A673 (cell line): ENCODE data around the gene ABCA7. TPM values are rescaled to one million over a fixed set of nuclear protein-coding genes. Genes with fewer than 3 reads are reported as not detected.

ENCODE experiments used
- BruUV-seq: library from RNA; stranded (reverse); fragments of 400-500 nt; replicated peaks from 2 replicates; lab custom pipeline; 2021; lab: Mats Ljungman, UMichigan
- CTCF ChIA-PET: fragments of 300-600 bp; sonication (Branson Sonifier 250); formaldehyde crosslinking; loops from one replicate; lab custom pipeline; 2022; ENCODE audit warnings: antibody characterized with exemption; lab: Charles Lee
- POLR2A ChIA-PET: fragments of 300-600 bp; sonication (Branson Sonifier 250); formaldehyde crosslinking; loops from one replicate; lab custom pipeline; 2022; ENCODE audit warnings: antibody characterized with exemption; ENCODE audit not compliant: low non-redundant PET; lab: Charles Lee
- DNase-seq: peaks from one replicate; pipeline ENCODE4 v3.0.0-alpha.2; 2015; ENCODE audit warnings: low spot score
- H3K27ac ChIP-seq: fragments of 200-600 bp; sonication (generic); 2 replicates; pipeline ENCODE4 v1.5.1; 2016; ENCODE audit warnings: mixed run types, low read depth, mild to moderate bottlenecking, mixed read lengths, antibody characterized with exemption, low read length; ENCODE audit not compliant: poor library complexity, severe bottlenecking
- H3K27me3 ChIP-seq: fragments of 200-600 bp; sonication (generic); replicated peaks from 2 replicates; pipeline ENCODE4 v1.6.1; 2017; ENCODE audit warnings: mixed run types, low read depth, mild to moderate bottlenecking, mixed read lengths, antibody characterized with exemption, low read length; ENCODE audit not compliant: insufficient read depth, poor library complexity
- H3K36me3 ChIP-seq: fragments of 200-600 bp; sonication (generic); 2 replicates; pipeline ENCODE4 v1.6.1; 2016; ENCODE audit warnings: mixed run types, mild to moderate bottlenecking, mixed read lengths, antibody characterized with exemption, low read length; ENCODE audit not compliant: insufficient read depth, poor library complexity, severe bottlenecking
- H3K4me1 ChIP-seq: fragments of 200-600 bp; sonication (generic); 2 replicates; pipeline ENCODE4 v1.6.1; 2017; ENCODE audit warnings: mixed run types, mild to moderate bottlenecking, mixed read lengths, antibody characterized with exemption, low read length; ENCODE audit not compliant: insufficient read depth, poor library complexity, severe bottlenecking
- H3K4me3 ChIP-seq: fragments of 200-600 bp; sonication (generic); 2 replicates; pipeline ENCODE4 v1.5.1; 2016; ENCODE audit warnings: low read depth, mixed run types, mild to moderate bottlenecking, mixed read lengths, low read length; ENCODE audit not compliant: poor library complexity, severe bottlenecking
- H3K9me3 ChIP-seq: fragments of 200-600 bp; sonication (generic); 2 replicates; pipeline ENCODE4 v1.6.1; 2016; ENCODE audit warnings: mixed run types, low read depth, mild to moderate bottlenecking, mixed read lengths, antibody characterized with exemption, low read length; ENCODE audit not compliant: poor library complexity, severe bottlenecking
- CTCF ChIP-seq: fragments of 300-800, 200-600 bp; sonication (generic); conservative IDR thresholded peaks from 2 replicates; pipeline ENCODE4 v1.5.1; 2017; ENCODE audit warnings: low read depth, mild to moderate bottlenecking, antibody characterized with exemption, low read length, moderate library complexity, mixed read lengths
- EZH2 ChIP-seq: fragments of 200-600 bp; sonication (generic); IDR thresholded peaks from 2 replicates; pipeline ENCODE4 v1.6.1; 2017; ENCODE audit warnings: borderline replicate concordance, low read depth, mild to moderate bottlenecking, mixed read lengths, antibody characterized with exemption, low read length; ENCODE audit not compliant: poor library complexity, severe bottlenecking
- intact Hi-C: fragments of 100-400 bp; cut with micrococcal nuclease; formaldehyde crosslinking; loops from one replicate; pipeline ENCODE4 v1.10.0; 2022; ENCODE audit not compliant: unreplicated experiment
- total RNA-seq: library from RNA; stranded (reverse); gene quantifications from 2 replicates; pipeline ENCODE4 v1.2.3, GENCODE V29; 2021

Gene ABCA7
- total RNA-seq, 1 experiment from 2014 or later = 12.0 TPM

- Histone ChIP-seq H3K27me3 (peaks cover 7% of the 10 kb centered on the region), H3K4me1 (peaks cover 22% of the 10 kb centered on the region), H3K4me3 (no peak overlapping the region), H3K27ac (no peak overlapping the region), H3K9me3 (no peaks in the 10 kb centered on the region), H3K36me3 (no peaks in the 10 kb centered on the region)
- no TSS peak for BruUV-seq
- TF ChIP-seq CTCF (no peak), EZH2 (no peak)
- ChIA-PET CTCF (no interaction called here), POLR2A (interaction anchor here (0.6 kb wide), 2 partner anchors 17 to 200 kb away, joined by 3 to 16 read pairs; no protein-coding TSS in a partner anchor)
- intact Hi-C loops = no loop called here
- DNase-seq = no peak
Measured at GRCh38 chr19:1072371-1073015, 32.6 kb downstream of the ABCA7 start.

GRCh38 chr19:1073063-1073955, 33.4 kb downstream of the ABCA7 start:
- H3K27me3 ChIP-seq = peaks cover 7% of the 10 kb centered on the region
- no peaks in the 10 kb centered on the region for H3K36me3 ChIP-seq
- TF ChIP-seq CTCF (no peak), EZH2 (no peak)
- no peaks in the 10 kb centered on the region for H3K9me3 ChIP-seq
- BruUV-seq = no TSS peak
- no peak overlapping the region for H3K4me3 ChIP-seq
- intact Hi-C loops = no loop called here
- H3K27ac ChIP-seq = no peak overlapping the region
- CTCF ChIA-PET = no interaction called here
- peaks cover 15% of the 10 kb centered on the region for H3K4me1 ChIP-seq
- POLR2A ChIA-PET = interaction anchor here (0.6 kb wide), 1 partner anchor 18 kb away, joined by 16 read pairs; no protein-coding TSS in a partner anchor
- no peak for DNase-seq

- POLR2A ChIA-PET = interaction anchor here (0.9 kb wide), 1 partner anchor 23 kb away, joined by 3 read pairs; no protein-coding TSS in a partner anchor
Measured at GRCh38 chr19:1073956-1074517, 34.1 kb downstream of the ABCA7 start.

More at GRCh38 chr19:1073956-1074517, 34.1 kb downstream of the ABCA7 start:
- peak overlapping the region; percentile 30 for H3K4me3 ChIP-seq
- peak overlapping the region; percentile 63 for H3K27ac ChIP-seq
- H3K36me3 ChIP-seq = no peaks in the 10 kb centered on the region
- no peak for TF ChIP-seq EZH2
- no peak for TF ChIP-seq CTCF
- CTCF ChIA-PET = interaction anchor here (0.6 to 1.6 kb wide), 3 partner anchors 9 to 39 kb away, joined by 3 to 6 read pairs (median 4); no protein-coding TSS in a partner anchor
- DNase-seq = no peak
- peaks cover 7% of the 10 kb centered on the region for H3K27me3 ChIP-seq
- no TSS peak for BruUV-seq
- H3K4me1 ChIP-seq = peaks cover 15% of the 10 kb centered on the region
- no peaks in the 10 kb centered on the region for H3K9me3 ChIP-seq
- intact Hi-C loops = no loop called here
